HepG2 (cell line): ENCODE data around the gene TMEM141. TPM values are rescaled to one million over a fixed set of nuclear protein-coding genes. Genes with fewer than 3 reads are reported as not detected.

Experiments used
- ARID2 ChIP-seq: sonication (generic); formaldehyde crosslinking; IDR thresholded peaks from 2 replicates; pipeline ENCODE4 v1.8.1; 2022; ENCODE audit warnings: mild to moderate bottlenecking, missing genetic modification reagents, borderline replicate concordance
- BCL3 ChIP-seq: sonication (generic); formaldehyde crosslinking; IDR thresholded peaks from 2 replicates; pipeline ENCODE4 v1.5.1; 2020; ENCODE audit warnings: mild to moderate bottlenecking, missing genetic modification reagents, moderate library complexity
- BHLHE40 ChIP-seq: IDR thresholded peaks from 2 replicates; pipeline ENCODE4 v1.6.1; 2011; ENCODE audit warnings: low read length, improper control_type of control experiment
- HDAC2 ChIP-seq: sonication (generic); formaldehyde crosslinking; IDR thresholded peaks from 2 replicates; pipeline ENCODE4 v1.4.0; 2020; ENCODE audit warnings: missing genetic modification reagents
- HOXA3 ChIP-seq: sonication (generic); formaldehyde crosslinking; IDR thresholded peaks from 2 replicates; pipeline ENCODE4 v1.5.0; 2020; ENCODE audit warnings: missing genetic modification reagents
- IRF1 ChIP-seq: sonication (generic); formaldehyde crosslinking; IDR thresholded peaks from 2 replicates; pipeline ENCODE4 v1.4.0; 2020; ENCODE audit warnings: low read depth, mild to moderate bottlenecking, missing genetic modification reagents
- MATR3 ChIP-seq: sonication (generic); formaldehyde crosslinking; IDR thresholded peaks from 2 replicates; pipeline ENCODE4 v1.4.0; 2020; ENCODE audit warnings: missing genetic modification reagents
- NCOA1 ChIP-seq: sonication (generic); formaldehyde crosslinking; IDR thresholded peaks from 2 replicates; pipeline ENCODE4 v1.9.0; 2021; ENCODE audit warnings: missing genetic modification reagents
- NFAT5 ChIP-seq: sonication (generic); formaldehyde crosslinking; IDR thresholded peaks from 2 replicates; pipeline ENCODE4 v1.4.0; 2020; ENCODE audit warnings: missing genetic modification reagents
- POLR2AphosphoS5 ChIP-seq: IDR thresholded peaks from 2 replicates; pipeline ENCODE4 v1.6.1; 2012; ENCODE audit warnings: low read depth, low read length
- SCMH1 ChIP-seq: sonication (generic); formaldehyde crosslinking; IDR thresholded peaks from 2 replicates; pipeline ENCODE4 v1.9.0; 2021; ENCODE audit warnings: missing genetic modification reagents, mild to moderate bottlenecking, borderline replicate concordance
- TRIM24 ChIP-seq: sonication (generic); formaldehyde crosslinking; IDR thresholded peaks from 2 replicates; pipeline ENCODE4 v1.8.0; 2022; ENCODE audit warnings: mild to moderate bottlenecking, missing genetic modification reagents
- ZBTB1 ChIP-seq: sonication (generic); formaldehyde crosslinking; IDR thresholded peaks from 2 replicates; pipeline ENCODE4 v1.4.0; 2020; ENCODE audit warnings: missing genetic modification reagents, borderline replicate concordance
- ZBTB7B ChIP-seq: sonication (generic); formaldehyde crosslinking; IDR thresholded peaks from 2 replicates; pipeline ENCODE4 v1.4.0; 2020; ENCODE audit warnings: missing genetic modification reagents
- ZFP41 ChIP-seq: sonication (generic); formaldehyde crosslinking; IDR thresholded peaks from 2 replicates; pipeline ENCODE4 v1.4.0; 2020; ENCODE audit warnings: mild to moderate bottlenecking, missing genetic modification reagents, borderline replicate concordance
- ZNF12 ChIP-seq: sonication (generic); formaldehyde crosslinking; IDR thresholded peaks from 2 replicates; pipeline ENCODE4 v1.5.0; 2020; ENCODE audit warnings: missing genetic modification reagents
- ZNF180 ChIP-seq: sonication (generic); formaldehyde crosslinking; IDR thresholded peaks from 2 replicates; pipeline ENCODE4 v1.4.0; 2020; ENCODE audit warnings: low read depth, missing genetic modification reagents, borderline replicate concordance
- ZNF343 ChIP-seq: sonication (generic); formaldehyde crosslinking; IDR thresholded peaks from 2 replicates; pipeline ENCODE4 v1.4.0; 2020; ENCODE audit warnings: mild to moderate bottlenecking, missing genetic modification reagents
- ZNF816 ChIP-seq: sonication (generic); formaldehyde crosslinking; IDR thresholded peaks from 2 replicates; pipeline ENCODE4 v1.8.0; 2022; ENCODE audit warnings: missing genetic modification reagents, mild to moderate bottlenecking, borderline replicate concordance
- ZNF883 ChIP-seq: sonication (generic); formaldehyde crosslinking; IDR thresholded peaks from 2 replicates; pipeline ENCODE4 v1.5.1; 2020; ENCODE audit warnings: mild to moderate bottlenecking, missing genetic modification reagents; ENCODE audit errors: not compliant biosample characterization
- polyA plus RNA-seq, 8 experiments: library from polyadenylated mRNA; depleted of rRNA in 3 of 8; stranded (reverse) in 7 of 8; unstranded in 1 of 8; fragments of >200 nt; fragmentation: Illumina TruSeq in 4 of 8; extraction: Trizol in 4 of 8; gene quantifications; 2 replicates each; pipeline versions ENCODE4 v1.2.1 to v1.2.3, GENCODE V29; 2011 to 2016; ENCODE audit warnings: low read depth in 4 of 8, missing spikeins in 1 of 8, mixed read lengths in 1 of 8; ENCODE audit not compliant: insufficient read depth in 1 of 8
- total RNA-seq, 5 experiments: library from RNA; depleted of rRNA; stranded (reverse); fragments of >200 nt; fragmentation: Illumina TruSeq; extraction: Trizol; gene quantifications; 2 replicates each; pipeline ENCODE4 v1.2.3, GENCODE V29; 2016; ENCODE audit warnings: low read depth in 1 of 5
- TF ChIP-seq, protein P1 (sequence below): sonication (generic); formaldehyde crosslinking; IDR thresholded peaks from 2 replicates; pipeline ENCODE4 v1.8.0; 2022; ENCODE audit warnings: missing genetic modification reagents, mild to moderate bottlenecking, moderate library complexity, borderline replicate concordance

The TMEM141 gene
- total and polyA plus RNA-seq, 2 of the 13 experiments (the other 11 are each of a cell fraction or from before 2014, with no cell fraction given): 81.0 to 202 TPM

- TF ChIP-seq ZNF883 (CRISPR knock-in tag) (no peak), BHLHE40 (no peak), HDAC2 (CRISPR knock-in tag) (0 out of 2 replicates have a peak, but pooled peaks have one; percentile 3), BCL3 (CRISPR knock-in tag) (no peak), SCMH1 (no peak), POLR2AphosphoS5 (no peak; the same call in 1 of the 2 replicates), ZNF180 (no peak), ZNF343 (CRISPR knock-in tag) (no peak), ZFP41 (no peak), ARID2 (CRISPR knock-in tag) (peak; percentile 76; the same call in 1 of the 2 replicates), NFAT5 (no peak), IRF1 (CRISPR knock-in tag) (no peak), ZNF816 (CRISPR knock-in tag) (no peak), TRIM24 (CRISPR knock-in tag) (0 out of 2 replicates have a peak, but pooled peaks have one; percentile 33), HOXA3 (CRISPR knock-in tag) (no peak), MATR3 (CRISPR knock-in tag) (no peak), ZBTB7B (peak; percentile 30; the same call in 1 of the 2 replicates), NCOA1 (no peak), ZNF12 (CRISPR knock-in tag) (no peak), ZBTB1 (CRISPR knock-in tag) (no peak)
- TF ChIP-seq, protein P1, sequence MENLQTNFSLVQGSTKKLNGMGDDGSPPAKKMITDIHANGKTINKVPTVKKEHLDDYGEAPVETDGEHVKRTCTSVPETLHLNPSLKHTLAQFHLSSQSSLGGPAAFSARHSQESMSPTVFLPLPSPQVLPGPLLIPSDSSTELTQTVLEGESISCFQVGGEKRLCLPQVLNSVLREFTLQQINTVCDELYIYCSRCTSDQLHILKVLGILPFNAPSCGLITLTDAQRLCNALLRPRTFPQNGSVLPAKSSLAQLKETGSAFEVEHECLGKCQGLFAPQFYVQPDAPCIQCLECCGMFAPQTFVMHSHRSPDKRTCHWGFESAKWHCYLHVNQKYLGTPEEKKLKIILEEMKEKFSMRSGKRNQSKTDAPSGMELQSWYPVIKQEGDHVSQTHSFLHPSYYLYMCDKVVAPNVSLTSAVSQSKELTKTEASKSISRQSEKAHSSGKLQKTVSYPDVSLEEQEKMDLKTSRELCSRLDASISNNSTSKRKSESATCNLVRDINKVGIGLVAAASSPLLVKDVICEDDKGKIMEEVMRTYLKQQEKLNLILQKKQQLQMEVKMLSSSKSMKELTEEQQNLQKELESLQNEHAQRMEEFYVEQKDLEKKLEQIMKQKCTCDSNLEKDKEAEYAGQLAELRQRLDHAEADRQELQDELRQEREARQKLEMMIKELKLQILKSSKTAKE (CRISPR knock-in tag): no peak
Observed at GRCh38 chr9:136796238-136796774, 5.2 kb downstream of the TMEM141 start, which contains the start of gene CCDC183 (continued).
